ENCODE measurements around the gene ANK3. TPM values are rescaled to one million over a fixed set of nuclear protein-coding genes. Genes with fewer than 3 reads are reported as not detected.

Gene ANK3
- total RNA-seq, 1 experiment from 2014 or later, result 15.3 TPM

DNA sequence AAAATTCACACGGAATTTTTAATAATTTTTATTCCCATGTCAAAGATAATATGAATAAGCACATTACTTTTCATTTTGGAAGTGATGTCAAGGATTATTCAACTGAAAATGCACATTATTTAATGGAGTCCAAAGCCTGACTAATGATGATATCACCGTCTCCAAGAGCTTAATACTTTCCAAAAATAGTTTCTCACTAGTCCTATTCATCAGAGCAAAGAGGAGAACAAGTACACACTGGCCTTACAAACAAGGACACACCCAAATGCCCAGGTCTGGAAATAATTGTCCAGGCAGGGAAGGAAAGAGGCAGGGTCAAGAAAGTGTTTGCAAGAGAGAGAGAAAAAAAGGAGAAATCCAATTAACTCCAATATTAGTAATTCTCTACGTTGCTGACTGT, 266.5 kb downstream of the ANK3 start:
- Histone ChIP-seq H3K79me2 (ENCODE audit: insufficient read depth, low read length) (no peaks in the 10 kb centered on the region), H3K27ac (ENCODE audit: low read depth, low read length) (no peak overlapping the region), H3K9ac (ENCODE audit: low read length) (no peak overlapping the region), H3K9me2 (ENCODE audit: insufficient read depth) (no peaks in the 10 kb centered on the region), H3K4me3 (replicated peaks in 1 of 2; ENCODE audit: low read depth in 1 of 2, low read length in 2 of 2) (no peak overlapping the region; a peak in 1 of 4 replicates), H2AFZ (ENCODE audit: low read depth, low read length, poor library complexity, severe bottlenecking) (no peak overlapping the region), H3K4me2 (ENCODE audit: low read length) (peak overlapping the region; percentile 70), H3K9me3 (ENCODE audit: control insufficient read depth in 1 of 2, insufficient read depth in 1 of 2, low read depth in 1 of 2, low read length in 2 of 2) (no peaks in the 10 kb centered on the region), H3K36me3 (ENCODE audit: control insufficient read depth in 1 of 2, insufficient read depth in 2 of 2, low read length in 2 of 2) (no peaks in the 10 kb centered on the region), H4K20me1 (ENCODE audit: insufficient read depth) (no peaks in the 10 kb centered on the region), H3K4me1 (ENCODE audit: control insufficient read depth in 1 of 2, insufficient read depth in 2 of 2, low read length in 2 of 2) (peaks cover 0 to 21% of the 10 kb centered on the region in 2 experiments; a peak in 2 of 4 replicates), H3K27me3 (ENCODE audit: insufficient read depth, low read length) (no peaks in the 10 kb centered on the region)
- ChIA-PET CTCF (interaction anchor here (2.1 to 2.2 kb wide), 2 partner anchors 9 to 85 kb away, joined by 5 to 9 read pairs; no protein-coding TSS in a partner anchor), RAD21 (ENCODE audit: low non-redundant PET in 1 of 2, low total read pairs in 2 of 2, uncharacterized antibody in 2 of 2, unreplicated experiment in 2 of 2) (no interaction called here), POLR2A (no interaction called here)
- DNase-seq (ENCODE audit: low read depth, low spot score) (peak; percentile 50), ATAC-seq (peak; percentile 73)
- intact Hi-C loops (cut with micrococcal nuclease), result no loop called here
- no TSS peak for BruUV-seq (replicated peaks)
- TF ChIP-seq YY1 (IDR thresholded peaks at IDR 0.05; ENCODE audit: extremely low read depth, insufficient replicate concordance, low read depth, low read length), result no peak
- TF ChIP-seq, protein P1, sequence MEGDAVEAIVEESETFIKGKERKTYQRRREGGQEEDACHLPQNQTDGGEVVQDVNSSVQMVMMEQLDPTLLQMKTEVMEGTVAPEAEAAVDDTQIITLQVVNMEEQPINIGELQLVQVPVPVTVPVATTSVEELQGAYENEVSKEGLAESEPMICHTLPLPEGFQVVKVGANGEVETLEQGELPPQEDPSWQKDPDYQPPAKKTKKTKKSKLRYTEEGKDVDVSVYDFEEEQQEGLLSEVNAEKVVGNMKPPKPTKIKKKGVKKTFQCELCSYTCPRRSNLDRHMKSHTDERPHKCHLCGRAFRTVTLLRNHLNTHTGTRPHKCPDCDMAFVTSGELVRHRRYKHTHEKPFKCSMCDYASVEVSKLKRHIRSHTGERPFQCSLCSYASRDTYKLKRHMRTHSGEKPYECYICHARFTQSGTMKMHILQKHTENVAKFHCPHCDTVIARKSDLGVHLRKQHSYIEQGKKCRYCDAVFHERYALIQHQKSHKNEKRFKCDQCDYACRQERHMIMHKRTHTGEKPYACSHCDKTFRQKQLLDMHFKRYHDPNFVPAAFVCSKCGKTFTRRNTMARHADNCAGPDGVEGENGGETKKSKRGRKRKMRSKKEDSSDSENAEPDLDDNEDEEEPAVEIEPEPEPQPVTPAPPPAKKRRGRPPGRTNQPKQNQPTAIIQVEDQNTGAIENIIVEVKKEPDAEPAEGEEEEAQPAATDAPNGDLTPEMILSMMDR (IDR thresholded peaks at IDR 0.05 in 2 of 3, conservative IDR thresholded peaks at IDR 0.05 in 1 of 3; ENCODE audit: borderline replicate concordance in 1 of 3, insufficient read depth in 1 of 3, low read depth in 2 of 3, low read length in 2 of 3), result no peak
- no peak for TF ChIP-seq EGR1 (IDR thresholded peaks at IDR 0.05; ENCODE audit: low read depth)
- TF ChIP-seq, protein P2, sequence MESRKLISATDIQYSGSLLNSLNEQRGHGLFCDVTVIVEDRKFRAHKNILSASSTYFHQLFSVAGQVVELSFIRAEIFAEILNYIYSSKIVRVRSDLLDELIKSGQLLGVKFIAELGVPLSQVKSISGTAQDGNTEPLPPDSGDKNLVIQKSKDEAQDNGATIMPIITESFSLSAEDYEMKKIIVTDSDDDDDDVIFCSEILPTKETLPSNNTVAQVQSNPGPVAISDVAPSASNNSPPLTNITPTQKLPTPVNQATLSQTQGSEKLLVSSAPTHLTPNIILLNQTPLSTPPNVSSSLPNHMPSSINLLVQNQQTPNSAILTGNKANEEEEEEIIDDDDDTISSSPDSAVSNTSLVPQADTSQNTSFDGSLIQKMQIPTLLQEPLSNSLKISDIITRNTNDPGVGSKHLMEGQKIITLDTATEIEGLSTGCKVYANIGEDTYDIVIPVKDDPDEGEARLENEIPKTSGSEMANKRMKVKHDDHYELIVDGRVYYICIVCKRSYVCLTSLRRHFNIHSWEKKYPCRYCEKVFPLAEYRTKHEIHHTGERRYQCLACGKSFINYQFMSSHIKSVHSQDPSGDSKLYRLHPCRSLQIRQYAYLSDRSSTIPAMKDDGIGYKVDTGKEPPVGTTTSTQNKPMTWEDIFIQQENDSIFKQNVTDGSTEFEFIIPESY (IDR thresholded peaks at IDR 0.05; ENCODE audit: extremely low read depth, insufficient replicate concordance, low read length), result no peak
- TF ChIP-seq ELF1 (IDR thresholded peaks at IDR 0.05; ENCODE audit: borderline replicate concordance, low read depth), result no peak
- no peak for TF ChIP-seq RAD21 (IDR thresholded peaks at IDR 0.05; ENCODE audit: low read depth)
- TF ChIP-seq SRF (IDR thresholded peaks at IDR 0.05; ENCODE audit: low read depth), result peak; percentile 64
- TF ChIP-seq EZH2 (IDR thresholded peaks at IDR 0.05), result no peak
- peak; percentile 87 for TF ChIP-seq SP1 (IDR thresholded peaks at IDR 0.05; ENCODE audit: low read depth)
- peak; percentile 87 for TF ChIP-seq FOSL1 (IDR thresholded peaks at IDR 0.05; ENCODE audit: low read depth)
- peak; percentile 53; the same call in 1 of the 2 replicates for TF ChIP-seq CEBPB (IDR thresholded peaks at IDR 0.05; ENCODE audit: low read depth)
- 0 out of 2 replicates have a peak, but pooled peaks have one; percentile 41 for TF ChIP-seq SIN3A (IDR thresholded peaks at IDR 0.05; ENCODE audit: low read depth)
- TF ChIP-seq, protein P3, sequence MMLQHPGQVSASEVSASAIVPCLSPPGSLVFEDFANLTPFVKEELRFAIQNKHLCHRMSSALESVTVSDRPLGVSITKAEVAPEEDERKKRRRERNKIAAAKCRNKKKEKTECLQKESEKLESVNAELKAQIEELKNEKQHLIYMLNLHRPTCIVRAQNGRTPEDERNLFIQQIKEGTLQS (IDR thresholded peaks at IDR 0.05), result no peak
- no peak for TF ChIP-seq ZNF274 (IDR thresholded peaks at IDR 0.05; ENCODE audit: low read depth, low read length)
- TF ChIP-seq, protein P4, sequence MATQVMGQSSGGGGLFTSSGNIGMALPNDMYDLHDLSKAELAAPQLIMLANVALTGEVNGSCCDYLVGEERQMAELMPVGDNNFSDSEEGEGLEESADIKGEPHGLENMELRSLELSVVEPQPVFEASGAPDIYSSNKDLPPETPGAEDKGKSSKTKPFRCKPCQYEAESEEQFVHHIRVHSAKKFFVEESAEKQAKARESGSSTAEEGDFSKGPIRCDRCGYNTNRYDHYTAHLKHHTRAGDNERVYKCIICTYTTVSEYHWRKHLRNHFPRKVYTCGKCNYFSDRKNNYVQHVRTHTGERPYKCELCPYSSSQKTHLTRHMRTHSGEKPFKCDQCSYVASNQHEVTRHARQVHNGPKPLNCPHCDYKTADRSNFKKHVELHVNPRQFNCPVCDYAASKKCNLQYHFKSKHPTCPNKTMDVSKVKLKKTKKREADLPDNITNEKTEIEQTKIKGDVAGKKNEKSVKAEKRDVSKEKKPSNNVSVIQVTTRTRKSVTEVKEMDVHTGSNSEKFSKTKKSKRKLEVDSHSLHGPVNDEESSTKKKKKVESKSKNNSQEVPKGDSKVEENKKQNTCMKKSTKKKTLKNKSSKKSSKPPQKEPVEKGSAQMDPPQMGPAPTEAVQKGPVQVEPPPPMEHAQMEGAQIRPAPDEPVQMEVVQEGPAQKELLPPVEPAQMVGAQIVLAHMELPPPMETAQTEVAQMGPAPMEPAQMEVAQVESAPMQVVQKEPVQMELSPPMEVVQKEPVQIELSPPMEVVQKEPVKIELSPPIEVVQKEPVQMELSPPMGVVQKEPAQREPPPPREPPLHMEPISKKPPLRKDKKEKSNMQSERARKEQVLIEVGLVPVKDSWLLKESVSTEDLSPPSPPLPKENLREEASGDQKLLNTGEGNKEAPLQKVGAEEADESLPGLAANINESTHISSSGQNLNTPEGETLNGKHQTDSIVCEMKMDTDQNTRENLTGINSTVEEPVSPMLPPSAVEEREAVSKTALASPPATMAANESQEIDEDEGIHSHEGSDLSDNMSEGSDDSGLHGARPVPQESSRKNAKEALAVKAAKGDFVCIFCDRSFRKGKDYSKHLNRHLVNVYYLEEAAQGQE (IDR thresholded peaks at IDR 0.05; ENCODE audit: low read depth), result no peak
- peak; percentile 88 for TF ChIP-seq CBX3 (IDR thresholded peaks at IDR 0.05; ENCODE audit: low read depth)
- peak; percentile 85 for TF ChIP-seq JUND (IDR thresholded peaks at IDR 0.05)
- no peak for TF ChIP-seq EZH2phosphoT487 (IDR thresholded peaks at IDR 0.05; ENCODE audit: borderline replicate concordance)
- TF ChIP-seq POLR2A (IDR thresholded peaks at IDR 0.05; ENCODE audit: borderline replicate concordance, extremely low read depth, insufficient read depth, insufficient read length), result no peak
- TF ChIP-seq TCF7L2 (IDR thresholded peaks at IDR 0.05; ENCODE audit: borderline replicate concordance, extremely low read depth, insufficient read depth, insufficient read length), result no peak
- TF ChIP-seq, protein P5, sequence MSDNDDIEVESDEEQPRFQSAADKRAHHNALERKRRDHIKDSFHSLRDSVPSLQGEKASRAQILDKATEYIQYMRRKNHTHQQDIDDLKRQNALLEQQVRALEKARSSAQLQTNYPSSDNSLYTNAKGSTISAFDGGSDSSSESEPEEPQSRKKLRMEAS (IDR thresholded peaks at IDR 0.05), result peak; percentile 27; the same call in 1 of the 2 replicates
